Measurements from ENCODE around the gene ZNF664.

Gene ZNF664

GRCh38 chr12:123972457-123973401 is at the start of gene ZNF664, which contains the start of gene CCDC92:
Gene ZNF664, plus strand, starts transcription at chr12:123973215. Its CDS starts 38,930 bp downstream, at chr12:124012145.
Gene CCDC92, minus strand, starts transcription at chr12:123972831. Its CDS starts 28,526 bp downstream, at chr12:123944305.
- DNase-seq, result peak; percentile 93

DNA sequence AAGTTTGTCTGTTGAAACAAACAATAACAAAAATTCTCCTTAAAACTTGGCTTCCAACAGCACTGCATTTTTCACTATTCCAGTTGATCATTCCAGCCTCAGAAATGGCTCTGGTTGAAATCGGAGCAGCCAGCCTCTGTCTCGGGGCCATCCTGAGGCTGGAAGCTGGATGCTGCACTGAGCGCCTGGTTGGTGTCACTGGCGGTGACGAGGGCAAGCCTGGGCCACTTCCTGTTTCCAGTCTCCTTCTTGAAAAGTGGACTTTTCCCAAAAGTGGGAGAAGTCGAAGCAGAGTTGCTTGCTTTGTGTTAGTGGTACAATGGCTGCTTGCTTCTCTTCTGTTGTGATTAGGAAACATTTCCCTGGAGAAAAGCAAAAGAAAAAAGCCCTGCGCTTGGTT is 49.1 kb upstream of the ZNF664 start:
- DNase-seq, result no peak

- no peak for DNase-seq
Measured at GRCh38 chr12:123924539-123924938, 48.5 kb upstream of the ZNF664 start.

GRCh38 chr12:123928274-123928865 is 44.6 kb upstream of the ZNF664 start:
- DNase-seq, result no peak

- DNase-seq, result no peak
Measured at GRCh38 chr12:123928897-123929296, 44.1 kb upstream of the ZNF664 start.

DNA sequence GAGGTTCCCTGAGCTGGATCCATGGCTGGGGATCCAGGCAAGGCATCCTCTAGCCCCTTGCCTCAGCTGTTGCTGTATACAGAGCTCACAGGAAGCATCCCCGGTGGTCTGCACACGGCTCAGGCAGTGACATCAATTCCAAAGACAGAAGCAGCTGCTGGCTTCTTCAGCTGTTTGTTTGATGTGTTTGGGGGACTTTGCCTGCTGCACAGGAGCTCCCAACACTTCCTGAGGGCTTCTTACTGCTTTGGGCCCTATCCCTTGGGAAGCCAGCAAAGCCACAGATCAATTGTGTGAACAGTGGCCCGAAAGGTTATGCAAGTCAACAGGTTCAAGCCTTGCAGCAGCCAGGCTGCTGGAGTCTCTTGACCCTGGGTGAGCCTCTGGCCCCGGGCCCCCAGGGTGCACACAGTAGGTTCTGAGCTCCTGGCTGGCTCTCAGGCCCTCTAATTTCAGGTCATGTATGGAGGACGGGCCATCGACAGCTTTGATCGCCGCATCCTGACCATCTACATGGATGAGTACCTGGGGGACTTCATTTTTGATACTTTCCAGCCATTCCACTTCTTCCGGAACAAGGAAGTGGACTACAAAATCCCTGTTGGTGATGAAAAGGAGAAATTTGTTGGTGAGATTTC is 43.0 kb upstream of the ZNF664 start:
- no peak for DNase-seq

DNA sequence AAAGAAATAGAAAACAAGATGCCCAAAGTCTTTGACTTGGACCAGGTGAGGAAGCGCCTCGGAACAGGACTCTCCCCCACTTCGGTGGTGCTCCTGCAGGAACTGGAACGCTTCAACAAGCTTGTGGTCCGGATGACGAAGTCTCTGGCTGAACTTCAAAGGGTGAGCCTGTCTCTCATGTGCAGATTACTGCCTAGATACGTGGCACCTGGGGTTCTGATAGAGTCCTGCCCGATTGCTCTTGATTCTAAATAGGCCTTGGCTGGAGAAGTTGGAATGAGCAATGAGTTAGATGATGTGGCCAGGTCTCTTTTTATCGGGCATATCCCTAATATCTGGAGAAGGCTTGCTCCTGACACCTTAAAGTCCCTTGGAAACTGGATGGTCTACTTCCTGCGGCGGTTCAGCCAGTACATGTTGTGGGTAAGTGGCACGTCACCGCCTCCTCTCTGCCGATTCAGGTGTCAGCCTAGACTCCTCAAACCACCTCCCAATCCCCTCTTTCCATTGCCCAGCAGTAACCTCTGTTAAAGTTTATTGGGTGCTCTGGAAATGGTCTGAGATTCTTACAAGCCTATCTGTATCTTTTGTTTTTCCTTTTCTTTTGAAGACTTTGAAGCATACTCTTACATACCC is 41.2 kb upstream of the ZNF664 start:
- DNase-seq, result no peak

GRCh38 chr12:123933214-123933613 is 39.8 kb upstream of the ZNF664 start:
- DNase-seq, result no peak

DNA sequence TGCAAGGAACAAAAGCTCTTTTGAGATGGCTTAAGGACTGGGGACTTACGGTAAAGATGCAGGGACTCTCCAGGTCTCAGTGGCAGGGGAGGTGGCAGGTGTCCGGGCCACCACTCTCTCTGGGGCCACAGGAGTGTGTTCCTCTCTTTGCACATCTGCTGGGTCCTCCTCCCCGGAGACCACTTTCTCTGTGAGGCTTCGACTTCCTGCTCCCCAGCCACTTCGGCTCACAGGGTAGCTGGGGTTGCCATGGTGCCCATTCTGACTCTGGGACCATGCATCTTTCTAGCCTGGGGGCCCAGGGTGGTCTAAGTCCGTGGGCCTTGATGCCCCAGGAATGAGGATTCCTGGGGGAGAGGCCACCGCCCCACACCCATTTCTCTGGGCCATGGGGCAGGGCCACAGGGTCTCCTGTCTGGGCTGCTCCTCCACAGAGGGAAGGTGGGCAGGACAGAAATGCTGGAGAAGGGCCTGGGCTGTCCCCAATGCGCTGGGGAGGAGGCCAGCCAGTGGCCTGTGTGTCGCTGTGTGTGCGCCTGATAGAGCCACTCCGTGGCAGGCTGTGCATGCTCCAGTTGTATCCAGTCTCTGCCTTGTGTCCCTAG is 38.9 kb upstream of the ZNF664 start:
- no peak for DNase-seq

- DNase-seq, result no peak
Measured at GRCh38 chr12:123934829-123935228, 38.2 kb upstream of the ZNF664 start.

- no peak for DNase-seq
Measured at GRCh38 chr12:123935956-123936355, 37.1 kb upstream of the ZNF664 start.

- DNase-seq, result no peak
Measured at GRCh38 chr12:123936471-123936870, 36.5 kb upstream of the ZNF664 start.

DNA sequence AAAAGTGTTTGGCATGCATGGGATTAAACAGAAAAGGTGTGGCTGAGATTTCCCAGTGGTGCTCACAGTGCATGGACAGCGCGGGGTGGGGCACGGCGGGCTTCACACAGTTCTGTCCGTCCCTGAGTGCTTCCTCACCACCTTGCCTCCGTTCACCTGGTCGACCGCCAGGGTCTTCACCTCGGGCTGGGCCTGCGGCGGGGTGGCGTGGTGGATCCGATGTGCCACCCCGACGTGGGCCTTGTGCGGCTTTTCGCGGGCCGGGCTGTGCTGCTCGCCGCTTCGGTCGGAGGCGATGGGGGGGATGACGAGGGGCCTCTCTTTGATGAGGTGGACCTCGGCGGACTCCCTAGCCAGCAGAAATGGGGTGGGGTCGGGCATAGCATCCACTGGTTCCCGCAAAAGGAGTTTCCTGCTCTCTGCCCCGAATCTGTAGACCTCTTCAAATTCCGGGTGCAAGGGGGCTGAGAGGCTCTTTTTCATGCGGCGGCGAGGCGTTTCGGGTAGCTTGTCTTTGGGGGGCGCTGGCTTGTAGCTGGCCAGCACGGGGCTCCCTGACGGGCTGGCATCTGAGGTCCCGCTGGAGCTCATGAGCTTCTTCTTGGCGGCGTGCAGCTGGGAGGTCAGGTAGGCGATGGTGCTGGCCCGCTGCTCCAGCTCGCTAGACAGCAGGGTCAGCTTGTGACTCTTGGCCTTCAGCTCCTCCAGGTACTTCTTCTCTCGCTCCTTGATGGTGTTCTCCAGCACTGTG is 35.9 kb upstream of the ZNF664 start:
- DNase-seq, result no peak

DNA sequence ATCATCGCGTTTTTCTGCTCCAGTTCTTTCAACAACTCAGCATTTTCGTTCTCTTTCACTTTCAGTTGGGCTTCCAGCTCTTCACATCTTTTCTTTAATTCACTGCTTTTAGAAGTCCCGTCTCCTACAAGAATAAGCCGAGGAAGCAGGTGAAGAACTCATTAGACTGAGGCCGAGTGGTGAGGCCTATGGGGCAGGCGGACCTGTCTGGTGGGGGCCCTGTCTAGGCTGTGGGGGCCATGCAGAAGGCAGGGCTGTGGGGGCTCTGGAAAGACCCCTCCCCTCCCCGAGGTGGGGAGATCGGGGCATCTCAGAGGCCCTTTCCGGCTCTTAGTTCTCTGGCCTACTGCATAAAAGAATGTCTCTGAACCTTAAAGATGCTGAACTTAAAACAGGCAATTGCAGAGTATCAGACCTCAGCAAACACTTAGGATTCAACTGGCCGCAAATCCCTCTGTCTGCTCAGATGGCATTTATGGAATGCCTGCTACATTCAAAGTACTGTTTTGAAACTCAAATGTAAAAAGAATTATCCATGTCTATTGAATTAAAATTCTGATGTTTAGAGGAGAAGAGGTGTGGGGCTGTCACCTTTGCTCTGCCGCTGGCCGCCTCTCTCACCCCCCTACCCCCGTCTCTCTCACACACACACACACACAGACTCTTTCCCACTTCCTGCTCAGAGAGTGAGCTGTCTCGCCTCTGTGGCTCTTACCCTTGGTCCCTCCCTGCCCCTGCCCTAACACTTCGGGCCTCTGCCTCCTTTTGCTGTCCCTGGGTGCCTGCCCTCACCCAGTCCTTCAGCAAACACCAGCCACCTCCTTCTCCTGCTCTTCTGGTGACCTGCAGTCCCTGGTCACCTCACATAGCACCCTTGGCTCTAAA is 35.1 kb upstream of the ZNF664 start:
- peak; percentile 34 for DNase-seq

DNA sequence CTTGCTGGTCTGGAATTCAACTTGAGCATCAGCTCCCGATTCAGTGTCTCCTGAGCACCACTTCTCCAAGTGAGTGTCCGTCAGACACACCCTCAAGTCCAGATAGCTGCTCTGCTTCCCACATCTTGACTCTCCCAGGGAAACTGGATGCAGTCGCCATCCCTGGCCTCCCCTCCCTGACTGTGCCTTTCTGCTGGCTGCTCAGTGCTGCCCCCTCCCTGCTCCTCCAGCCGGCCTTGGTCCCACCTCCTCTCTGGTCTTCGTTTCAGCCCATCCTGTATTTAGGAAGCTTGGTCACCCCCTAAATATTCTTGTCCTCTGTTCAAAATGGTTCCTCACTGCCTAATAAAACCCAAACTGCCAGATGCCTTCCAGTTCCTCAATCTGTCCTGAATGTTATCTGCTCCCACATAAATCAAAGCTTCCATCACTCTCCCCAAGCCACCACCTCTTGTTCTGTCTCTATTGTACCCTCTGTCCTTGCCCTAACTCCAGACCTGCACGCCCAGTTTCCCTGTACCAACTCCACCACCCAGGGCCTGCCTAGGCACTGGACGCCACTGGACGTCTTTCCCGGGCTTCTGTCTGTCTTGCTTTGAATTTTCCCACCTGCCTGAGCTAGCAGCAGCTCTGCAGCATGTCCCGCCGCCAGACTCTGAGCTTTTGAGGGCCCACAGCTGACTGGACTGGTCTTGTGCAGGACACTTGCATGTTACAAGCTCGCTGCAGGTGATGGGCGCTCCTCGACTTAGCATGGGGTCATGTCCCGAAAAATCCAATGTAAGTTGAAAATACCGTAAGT is 34.1 kb upstream of the ZNF664 start:
- no peak for DNase-seq

DNA sequence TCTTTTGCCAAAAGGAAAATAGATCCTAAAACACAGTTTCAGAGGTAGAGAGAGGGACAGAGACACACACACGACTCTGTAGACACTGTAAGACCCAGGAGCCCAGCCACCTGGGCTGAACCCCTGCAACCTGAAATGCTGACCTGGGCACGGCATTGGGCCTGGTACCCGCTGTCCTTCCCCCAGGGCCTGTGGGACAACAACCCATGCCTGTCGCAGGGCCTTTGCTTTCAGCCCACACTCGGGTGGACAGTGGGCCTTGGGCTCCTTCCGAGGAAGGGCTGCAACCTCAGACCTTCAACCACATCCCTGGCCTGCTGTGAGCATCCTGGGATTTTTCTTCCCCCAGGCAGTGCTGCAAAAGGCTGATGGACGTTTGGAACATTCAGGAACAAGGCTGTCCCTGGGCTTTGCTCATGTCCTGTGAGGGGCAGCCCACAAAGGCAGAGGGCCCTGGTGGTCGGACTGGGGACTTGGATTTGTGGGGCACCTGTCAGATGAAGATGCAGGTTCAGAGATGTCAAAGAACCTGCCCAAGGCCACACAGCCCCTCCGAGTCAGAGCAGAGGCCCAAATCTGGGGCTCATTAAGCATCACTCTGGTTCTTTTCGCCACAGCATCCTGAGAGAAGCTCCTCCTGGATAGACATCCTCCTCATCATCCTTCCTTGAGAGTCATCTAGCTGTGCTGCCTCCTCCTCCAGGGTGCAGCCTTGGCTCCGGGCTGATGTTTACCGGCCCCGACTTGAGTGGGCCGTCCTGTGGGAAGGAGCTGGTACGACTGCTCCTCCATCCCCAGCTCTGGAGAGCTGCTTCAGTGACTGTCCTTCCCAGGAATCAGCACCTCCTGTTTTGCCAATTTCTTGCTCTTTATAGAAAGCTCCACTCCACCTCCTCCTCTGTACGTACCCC is 33.0 kb upstream of the ZNF664 start:
- DNase-seq, result no peak

- no peak for DNase-seq
Measured at GRCh38 chr12:123940627-123940966, 32.4 kb upstream of the ZNF664 start.

- DNase-seq, result no peak
Measured at GRCh38 chr12:123941000-123941399, 32.0 kb upstream of the ZNF664 start.

- DNase-seq, result peak; percentile 51
Measured at GRCh38 chr12:123941624-123942237, 31.3 kb upstream of the ZNF664 start.
